Measurements from ENCODE around the gene SRPX.

DNA sequence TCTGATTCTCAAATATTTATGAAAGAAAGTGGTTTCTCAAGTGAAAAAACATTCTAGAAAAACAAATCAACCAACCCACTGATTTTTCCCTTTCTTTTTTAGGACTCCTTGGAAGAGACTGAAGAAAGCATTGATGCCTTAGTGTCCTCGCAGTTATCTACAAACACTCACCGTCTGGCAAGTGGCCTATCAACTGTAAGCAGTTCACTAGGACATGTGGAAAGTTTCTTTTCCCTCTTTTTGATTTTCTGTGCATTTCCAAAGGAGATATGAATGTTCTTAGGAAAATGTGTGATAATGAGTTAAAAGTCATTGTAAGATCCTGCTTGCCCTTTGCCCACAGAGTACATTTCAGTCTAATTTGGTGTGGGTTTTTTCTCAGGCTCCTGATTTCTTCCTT is 118.4 kb downstream of the SRPX start:
- TF ChIP-seq, protein P1, sequence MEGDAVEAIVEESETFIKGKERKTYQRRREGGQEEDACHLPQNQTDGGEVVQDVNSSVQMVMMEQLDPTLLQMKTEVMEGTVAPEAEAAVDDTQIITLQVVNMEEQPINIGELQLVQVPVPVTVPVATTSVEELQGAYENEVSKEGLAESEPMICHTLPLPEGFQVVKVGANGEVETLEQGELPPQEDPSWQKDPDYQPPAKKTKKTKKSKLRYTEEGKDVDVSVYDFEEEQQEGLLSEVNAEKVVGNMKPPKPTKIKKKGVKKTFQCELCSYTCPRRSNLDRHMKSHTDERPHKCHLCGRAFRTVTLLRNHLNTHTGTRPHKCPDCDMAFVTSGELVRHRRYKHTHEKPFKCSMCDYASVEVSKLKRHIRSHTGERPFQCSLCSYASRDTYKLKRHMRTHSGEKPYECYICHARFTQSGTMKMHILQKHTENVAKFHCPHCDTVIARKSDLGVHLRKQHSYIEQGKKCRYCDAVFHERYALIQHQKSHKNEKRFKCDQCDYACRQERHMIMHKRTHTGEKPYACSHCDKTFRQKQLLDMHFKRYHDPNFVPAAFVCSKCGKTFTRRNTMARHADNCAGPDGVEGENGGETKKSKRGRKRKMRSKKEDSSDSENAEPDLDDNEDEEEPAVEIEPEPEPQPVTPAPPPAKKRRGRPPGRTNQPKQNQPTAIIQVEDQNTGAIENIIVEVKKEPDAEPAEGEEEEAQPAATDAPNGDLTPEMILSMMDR (conservative IDR thresholded peaks at IDR 0.05 in 1 of 2, IDR thresholded peaks at IDR 0.05 in 1 of 2; ENCODE audit: extremely low read depth in 1 of 2, insufficient read depth in 1 of 2, low read depth in 1 of 2, low read length in 2 of 2), result no peak
- TF ChIP-seq EZH2 (IDR thresholded peaks at IDR 0.05; ENCODE audit: borderline replicate concordance, low read length), result no peak

Data from mammary epithelial cell (primary cell).